ENCODE data around the gene MRPS18A.

Gene MRPS18A

DNA sequence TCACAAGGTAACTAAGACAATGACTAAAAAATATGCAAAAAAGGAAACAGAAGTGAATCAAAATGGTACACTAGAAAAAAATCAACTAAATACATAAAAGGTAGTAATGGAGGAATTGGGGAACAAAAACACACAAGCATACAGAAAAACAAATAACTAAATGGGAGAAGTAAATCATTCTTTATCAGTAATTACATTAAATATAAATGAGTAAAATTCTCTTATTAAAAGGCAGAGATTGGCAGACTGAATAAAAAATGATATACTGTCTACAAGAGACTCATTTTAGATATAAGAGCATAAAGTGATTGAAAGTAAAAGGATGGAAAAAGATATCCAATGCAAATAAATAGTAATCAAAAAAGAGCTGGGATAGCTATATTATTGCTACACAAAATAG is 43.0 kb upstream of the MRPS18A start:
- Histone ChIP-seq H3K4me3 (ENCODE audit: insufficient read length, low read depth) (no peak overlapping the region), H3K36me3 (ENCODE audit: insufficient read depth, insufficient read length, low read length) (no peaks in the 10 kb centered on the region), H3K27me3 (ENCODE audit: insufficient read depth, insufficient read length) (no peaks in the 10 kb centered on the region), H3K4me1 (ENCODE audit: insufficient read depth, insufficient read length) (no peaks in the 10 kb centered on the region), H3K9me3 (ENCODE audit: insufficient read depth, low read length) (peaks cover 12% of the 10 kb centered on the region), H3K9ac (ENCODE audit: insufficient read length, low read depth) (no peak overlapping the region)
- TF ChIP-seq YY1 (IDR thresholded peaks at IDR 0.05; ENCODE audit: insufficient read depth, insufficient read length): no peak
- no peak for TF ChIP-seq ZNF274 (IDR thresholded peaks at IDR 0.05; ENCODE audit: low read depth, low read length)
- no peak for TF ChIP-seq SUZ12 (IDR thresholded peaks at IDR 0.05; ENCODE audit: extremely low read depth, insufficient read depth, insufficient read length)
- DNase-seq (ENCODE audit: low read depth, low spot score): no peak

DNA sequence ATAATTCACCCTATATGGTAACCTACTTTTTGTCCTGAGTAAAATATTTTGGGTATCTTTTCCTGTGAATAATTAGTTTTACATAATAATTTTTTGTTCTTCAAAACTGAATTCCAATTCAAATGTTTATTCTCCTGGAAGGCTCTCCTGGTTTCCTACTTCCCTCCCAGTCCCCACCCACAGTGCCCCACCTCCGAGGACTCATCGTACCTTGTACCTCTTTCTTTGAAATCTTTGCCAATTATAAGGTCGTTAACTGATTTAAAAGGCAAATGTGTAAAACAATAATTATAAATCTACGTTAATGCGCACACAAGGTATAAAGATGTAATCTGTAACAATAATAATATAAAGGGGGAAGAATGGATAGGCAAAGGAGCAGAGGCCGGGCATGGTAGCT is 41.9 kb upstream of the MRPS18A start:
- peaks cover 12% of the 10 kb centered on the region for H3K9me3 ChIP-seq (ENCODE audit: insufficient read depth, low read length)
- peaks cover 2% of the 10 kb centered on the region for H3K4me1 ChIP-seq (ENCODE audit: insufficient read depth, insufficient read length)
- H3K27me3 ChIP-seq (ENCODE audit: insufficient read depth, insufficient read length): no peaks in the 10 kb centered on the region
- TF ChIP-seq ZNF274 (IDR thresholded peaks at IDR 0.05; ENCODE audit: low read depth, low read length) (no peak), YY1 (IDR thresholded peaks at IDR 0.05; ENCODE audit: insufficient read depth, insufficient read length) (no peak), SUZ12 (IDR thresholded peaks at IDR 0.05; ENCODE audit: extremely low read depth, insufficient read depth, insufficient read length) (no peak)
- no peak overlapping the region for H3K4me3 ChIP-seq (ENCODE audit: insufficient read length, low read depth)
- no peak overlapping the region for H3K9ac ChIP-seq (ENCODE audit: insufficient read length, low read depth)
- no peaks in the 10 kb centered on the region for H3K36me3 ChIP-seq (ENCODE audit: insufficient read depth, insufficient read length, low read length)
- no peak for DNase-seq (ENCODE audit: low read depth, low spot score)

DNA sequence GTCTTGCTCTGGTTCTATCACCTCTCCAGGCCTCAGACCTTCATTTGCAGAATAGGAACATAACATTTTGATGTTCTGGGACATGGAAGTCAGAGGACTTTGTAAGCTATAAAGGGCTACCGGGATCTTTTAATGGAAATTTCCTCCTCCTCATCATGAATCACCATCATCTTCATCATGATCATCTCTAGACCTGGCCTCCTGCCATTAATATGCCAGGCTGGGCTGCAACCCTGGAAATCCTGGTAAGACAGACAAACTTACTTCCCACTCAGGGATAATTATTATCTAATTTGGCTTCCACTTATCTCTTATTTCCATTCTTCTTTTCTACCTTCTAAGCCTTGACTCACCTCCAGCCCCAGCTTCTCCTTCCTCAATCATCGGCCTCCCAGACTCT is 41.0 kb upstream of the MRPS18A start:
- no peak overlapping the region for H3K9ac ChIP-seq (ENCODE audit: insufficient read length, low read depth)
- DNase-seq (ENCODE audit: low read depth, low spot score): no peak
- TF ChIP-seq ZNF274 (IDR thresholded peaks at IDR 0.05; ENCODE audit: low read depth, low read length): no peak
- TF ChIP-seq YY1 (IDR thresholded peaks at IDR 0.05; ENCODE audit: insufficient read depth, insufficient read length): no peak
- TF ChIP-seq SUZ12 (IDR thresholded peaks at IDR 0.05; ENCODE audit: extremely low read depth, insufficient read depth, insufficient read length): no peak

GRCh38 chr6:43727634-43728033 is 40.0 kb upstream of the MRPS18A start:
- Histone ChIP-seq H3K36me3 (ENCODE audit: insufficient read depth, insufficient read length, low read length) (no peaks in the 10 kb centered on the region), H3K27me3 (ENCODE audit: insufficient read depth, insufficient read length) (no peaks in the 10 kb centered on the region), H3K4me1 (ENCODE audit: insufficient read depth, insufficient read length) (peaks cover 5% of the 10 kb centered on the region), H3K4me3 (ENCODE audit: insufficient read length, low read depth) (no peak overlapping the region), H3K9ac (ENCODE audit: insufficient read length, low read depth) (no peak overlapping the region), H3K9me3 (ENCODE audit: insufficient read depth, low read length) (peaks cover 12% of the 10 kb centered on the region)
- no peak for TF ChIP-seq SUZ12 (IDR thresholded peaks at IDR 0.05; ENCODE audit: extremely low read depth, insufficient read depth, insufficient read length)
- TF ChIP-seq YY1 (IDR thresholded peaks at IDR 0.05; ENCODE audit: insufficient read depth, insufficient read length): no peak
- TF ChIP-seq ZNF274 (IDR thresholded peaks at IDR 0.05; ENCODE audit: low read depth, low read length): no peak
- DNase-seq (ENCODE audit: low read depth, low spot score): no peak

More for the DNA sequence above, 41.0 kb upstream of the MRPS18A start:
- H3K27me3 ChIP-seq (ENCODE audit: insufficient read depth, insufficient read length): no peaks in the 10 kb centered on the region
- peaks cover 3% of the 10 kb centered on the region for H3K4me1 ChIP-seq (ENCODE audit: insufficient read depth, insufficient read length)
- no peak overlapping the region for H3K4me3 ChIP-seq (ENCODE audit: insufficient read length, low read depth)
- peaks cover 12% of the 10 kb centered on the region for H3K9me3 ChIP-seq (ENCODE audit: insufficient read depth, low read length)
- no peaks in the 10 kb centered on the region for H3K36me3 ChIP-seq (ENCODE audit: insufficient read depth, insufficient read length, low read length)

GRCh38 chr6:43725643-43726580 is 38.3 kb upstream of the MRPS18A start:
- no peaks in the 10 kb centered on the region for H3K36me3 ChIP-seq (ENCODE audit: insufficient read depth, insufficient read length, low read length)
- no peak for DNase-seq (ENCODE audit: low read depth, low spot score)
- H3K9ac ChIP-seq (ENCODE audit: insufficient read length, low read depth): no peak overlapping the region
- H3K4me3 ChIP-seq (ENCODE audit: insufficient read length, low read depth): no peak overlapping the region
- no peak for TF ChIP-seq YY1 (IDR thresholded peaks at IDR 0.05; ENCODE audit: insufficient read depth, insufficient read length)
- H3K27me3 ChIP-seq (ENCODE audit: insufficient read depth, insufficient read length): no peaks in the 10 kb centered on the region
- H3K9me3 ChIP-seq (ENCODE audit: insufficient read depth, low read length): peaks cover 5% of the 10 kb centered on the region; the same call in 1 of the 2 replicates
- H3K4me1 ChIP-seq (ENCODE audit: insufficient read depth, insufficient read length): peaks cover 5% of the 10 kb centered on the region

DNA sequence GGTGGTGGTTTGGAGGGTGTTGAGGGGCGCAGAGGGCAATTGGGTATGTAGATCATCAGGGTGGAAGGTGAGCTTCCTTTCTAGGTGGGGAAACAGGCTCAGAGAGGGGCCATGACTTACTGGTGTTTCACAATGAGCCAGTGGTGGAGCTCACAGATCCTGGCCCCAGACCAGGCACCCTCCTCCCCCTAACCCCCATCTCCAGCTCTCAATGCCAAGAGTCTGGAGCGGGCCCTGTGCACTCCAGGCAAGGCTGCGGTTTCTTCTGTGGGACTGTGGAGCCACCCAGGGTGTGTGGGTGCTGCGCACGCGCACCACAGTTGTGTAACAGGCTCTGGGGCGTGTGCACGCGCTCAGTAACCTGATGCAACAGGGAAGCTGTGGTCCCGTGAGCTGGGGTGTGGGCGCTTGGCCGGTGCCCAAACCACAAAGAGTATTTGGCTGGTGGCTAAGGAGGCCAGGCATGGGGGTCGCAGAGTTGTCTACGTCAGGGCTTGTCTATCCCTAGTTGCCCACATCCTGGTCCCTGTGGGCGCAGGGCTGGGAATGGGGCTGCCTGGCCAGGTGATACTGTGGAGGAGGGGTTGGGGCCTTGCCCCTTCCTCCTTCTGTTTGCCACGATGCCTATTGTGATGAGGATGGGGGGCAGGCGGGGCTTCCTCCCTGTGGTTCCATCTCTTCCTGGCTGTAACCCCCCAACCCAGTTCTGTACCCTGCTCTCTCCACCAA is 37.5 kb upstream of the MRPS18A start:
- no peak for TF ChIP-seq ZNF274 (IDR thresholded peaks at IDR 0.05; ENCODE audit: low read depth, low read length)
- no peak for TF ChIP-seq SUZ12 (IDR thresholded peaks at IDR 0.05; ENCODE audit: extremely low read depth, insufficient read depth, insufficient read length)
- TF ChIP-seq YY1 (IDR thresholded peaks at IDR 0.05; ENCODE audit: insufficient read depth, insufficient read length): no peak
- H3K36me3 ChIP-seq (ENCODE audit: insufficient read depth, insufficient read length, low read length): no peaks in the 10 kb centered on the region
- no peak overlapping the region for H3K4me3 ChIP-seq (ENCODE audit: insufficient read length, low read depth)
- H3K9me3 ChIP-seq (ENCODE audit: insufficient read depth, low read length): no peaks in the 10 kb centered on the region
- no peak for DNase-seq (ENCODE audit: low read depth, low spot score)
- no peaks in the 10 kb centered on the region for H3K27me3 ChIP-seq (ENCODE audit: insufficient read depth, insufficient read length)
- peaks cover 5% of the 10 kb centered on the region for H3K4me1 ChIP-seq (ENCODE audit: insufficient read depth, insufficient read length)
- H3K9ac ChIP-seq (ENCODE audit: insufficient read length, low read depth): no peak overlapping the region

DNA sequence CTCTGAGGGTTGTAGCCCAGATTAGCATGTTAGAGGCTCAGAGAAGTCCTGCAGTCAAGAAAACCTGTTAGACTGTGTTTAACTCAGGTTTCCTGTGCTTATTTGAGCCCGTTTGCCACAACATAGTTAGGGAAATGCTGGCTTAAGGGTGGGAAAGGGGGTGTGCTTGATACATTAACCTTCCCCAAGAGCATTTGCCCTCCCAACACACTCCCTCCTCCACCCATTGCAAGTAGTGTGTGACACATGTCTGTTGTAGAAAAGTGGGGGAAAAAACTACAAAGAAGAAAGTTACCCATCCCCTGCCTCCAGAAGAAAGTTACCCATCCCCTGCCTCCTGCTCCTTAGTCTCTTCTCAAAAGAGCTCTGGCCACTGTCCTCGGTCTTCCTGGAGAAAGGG is 36.8 kb upstream of the MRPS18A start:
- no peak overlapping the region for H3K9ac ChIP-seq (ENCODE audit: insufficient read length, low read depth)
- TF ChIP-seq SUZ12 (IDR thresholded peaks at IDR 0.05; ENCODE audit: extremely low read depth, insufficient read depth, insufficient read length) (no peak), ZNF274 (IDR thresholded peaks at IDR 0.05; ENCODE audit: low read depth, low read length) (no peak), YY1 (IDR thresholded peaks at IDR 0.05; ENCODE audit: insufficient read depth, insufficient read length) (no peak)
- no peaks in the 10 kb centered on the region for H3K36me3 ChIP-seq (ENCODE audit: insufficient read depth, insufficient read length, low read length)
- H3K27me3 ChIP-seq (ENCODE audit: insufficient read depth, insufficient read length): no peaks in the 10 kb centered on the region
- H3K9me3 ChIP-seq (ENCODE audit: insufficient read depth, low read length): no peaks in the 10 kb centered on the region
- no peak overlapping the region for H3K4me3 ChIP-seq (ENCODE audit: insufficient read length, low read depth)
- DNase-seq (ENCODE audit: low read depth, low spot score): no peak
- H3K4me1 ChIP-seq (ENCODE audit: insufficient read depth, insufficient read length): peaks cover 7% of the 10 kb centered on the region
